HepG2 (cell line): ENCODE results near the gene ARFGAP3. TPM values are rescaled to one million over a fixed set of nuclear protein-coding genes. Genes with fewer than 3 reads are reported as not detected.
A peak's percentile ranks its signal among the peaks of the same experiment; 100 is the strongest.

ENCODE experiments used
- AKNA ChIP-seq: sonication (generic); formaldehyde crosslinking; IDR thresholded peaks from 2 replicates; pipeline ENCODE4 v1.4.0; 2020; ENCODE audit warnings: missing genetic modification reagents, borderline replicate concordance
- CTCF ChIP-seq: sonication (generic); formaldehyde crosslinking; IDR thresholded peaks from 2 replicates; pipeline ENCODE4 v1.5.0; 2020; ENCODE audit warnings: mild to moderate bottlenecking, missing genetic modification reagents, moderate library complexity
- ETV6 ChIP-seq: sonication (generic); formaldehyde crosslinking; conservative IDR thresholded peaks from 2 replicates; pipeline ENCODE4 v1.4.0; 2020; ENCODE audit warnings: missing genetic modification reagents
- SMAD1 ChIP-seq: sonication (generic); formaldehyde crosslinking; IDR thresholded peaks from 2 replicates; pipeline ENCODE4 v1.4.0; 2020; ENCODE audit warnings: missing genetic modification reagents, low read depth, mild to moderate bottlenecking, borderline replicate concordance
- ZBTB33 ChIP-seq: sonication (generic); formaldehyde crosslinking; IDR thresholded peaks from 2 replicates; pipeline ENCODE4 v1.4.0; 2020; ENCODE audit warnings: missing genetic modification reagents
- ZNF251 ChIP-seq: sonication (generic); formaldehyde crosslinking; IDR thresholded peaks from 2 replicates; pipeline ENCODE4 v1.9.0; 2021; ENCODE audit warnings: mild to moderate bottlenecking, missing genetic modification reagents
- ZNF260 ChIP-seq: sonication (generic); formaldehyde crosslinking; IDR thresholded peaks from 2 replicates; pipeline ENCODE4 v1.4.0; 2020; ENCODE audit warnings: missing genetic modification reagents, low read depth, mild to moderate bottlenecking, borderline replicate concordance
- polyA plus RNA-seq, 8 experiments: library from polyadenylated mRNA; depleted of rRNA in 3 of 8; stranded (reverse) in 7 of 8; unstranded in 1 of 8; fragments of >200 nt; fragmentation: Illumina TruSeq in 4 of 8; extraction: Trizol in 4 of 8; gene quantifications; 2 replicates each; pipeline versions ENCODE4 v1.2.1 to v1.2.3, GENCODE V29; 2011 to 2016; ENCODE audit warnings: low read depth in 4 of 8, missing spikeins in 1 of 8, mixed read lengths in 1 of 8; ENCODE audit not compliant: insufficient read depth in 1 of 8
- total RNA-seq, 5 experiments: library from RNA; depleted of rRNA; stranded (reverse); fragments of >200 nt; fragmentation: Illumina TruSeq; extraction: Trizol; gene quantifications; 2 replicates each; pipeline ENCODE4 v1.2.3, GENCODE V29; 2016; ENCODE audit warnings: low read depth in 1 of 5

Gene ARFGAP3
- total and polyA plus RNA-seq, 2 of the 13 experiments (the other 11 are each of a cell fraction or from before 2014, with no cell fraction given) = 41.7 to 61.6 TPM

GRCh38 chr22:42880815-42881214 lies 23.7 kb upstream of the ARFGAP3 start (continued):
- TF ChIP-seq SMAD1 (CRISPR knock-in tag) (no peak), AKNA (CRISPR knock-in tag) (no peak), ZNF251 (CRISPR knock-in tag) (no peak), ETV6 (CRISPR knock-in tag) (no peak), CTCF (CRISPR knock-in tag) (peak; percentile 43), ZBTB33 (peak; percentile 84), ZNF260 (CRISPR knock-in tag) (no peak)
